Stomach (tissue), 4 donors: ENCODE results near the gene DMWD.

ENCODE experiments used
- CTCF ChIP-seq, 7 experiments: fragments of 450-650 bp in 4 of 7; fragments of 200-600 bp in 3 of 7; sonication (generic) in 3 of 7; IDR thresholded peaks; one replicate each; pipeline ENCODE4 v1.5.1; 2016 to 2019; ENCODE audit warnings: antibody characterized with exemption in 7 of 7, control low read depth in 2 of 7, mild to moderate bottlenecking in 1 of 7
- EP300 ChIP-seq: sonication (generic); formaldehyde crosslinking; IDR thresholded peaks from one replicate; pipeline ENCODE4 v1.6.1; 2017; ENCODE audit warnings: antibody characterized with exemption
- POLR2A ChIP-seq, 4 donors: fragments of 450-650 bp; IDR thresholded peaks; one replicate each; pipeline ENCODE4 v1.6.1; 2016; ENCODE audit warnings: antibody characterized with exemption in 4 of 4, control low read depth in 2 of 4, mild to moderate bottlenecking in 1 of 4, moderate library complexity in 1 of 4
- POLR2AphosphoS5 ChIP-seq, 3 donors: sonication (generic); formaldehyde crosslinking; IDR thresholded peaks; one replicate each; pipeline ENCODE4 v1.6.1; 2016; ENCODE audit warnings: antibody characterized with exemption in 3 of 3

- TF ChIP-seq CTCF (IDR thresholded peaks at IDR 0.05) (no peak), POLR2A (IDR thresholded peaks at IDR 0.05) (no peak), EP300 (no peak), POLR2AphosphoS5 (IDR thresholded peaks at IDR 0.05) (no peak)
These were observed 27.5 kb downstream of the DMWD start for GRCh38 chr19:45764945-45765701.
